H9 (cell line): ENCODE results near the gene PDIA3. TPM values are rescaled to one million over a fixed set of nuclear protein-coding genes. Genes with fewer than 3 reads are reported as not detected.

Experiments used
- DNase-seq: peaks from one replicate; pipeline ENCODE4 v3.0.0-alpha.2; 2017
- H2AFZ ChIP-seq: one replicate; pipeline ENCODE4 v1.6.1; 2013; ENCODE audit warnings: mild to moderate bottlenecking, low read length, control low read depth, moderate library complexity
- H2AK5ac ChIP-seq: 2 replicates; pipeline ENCODE4 v1.6.1; 2013; ENCODE audit warnings: low read length, control low read depth, mixed read lengths; ENCODE audit not compliant: insufficient read length
- H2BK120ac ChIP-seq: one replicate; pipeline ENCODE4 v1.6.1; 2013; ENCODE audit warnings: low read depth, mild to moderate bottlenecking, low read length, control low read depth, inconsistent platforms; ENCODE audit not compliant: poor library complexity, severe bottlenecking
- H2BK12ac ChIP-seq: 2 replicates; pipeline ENCODE4 v1.6.1; 2013; ENCODE audit warnings: low read length, control low read depth, mixed read lengths, low read depth; ENCODE audit not compliant: insufficient read length
- H2BK15ac ChIP-seq: 2 replicates; pipeline ENCODE4 v1.6.1; 2013; ENCODE audit warnings: low read depth, low read length, control low read depth
- H2BK20ac ChIP-seq: one replicate; pipeline ENCODE4 v1.6.1; 2013; ENCODE audit warnings: low read depth, mild to moderate bottlenecking, low read length, control low read depth, inconsistent platforms; ENCODE audit not compliant: poor library complexity, severe bottlenecking
- H2BK5ac ChIP-seq: 2 replicates; pipeline ENCODE4 v1.6.1; 2013; ENCODE audit warnings: low read length, control low read depth, mixed read lengths; ENCODE audit not compliant: insufficient read length
- H3K14ac ChIP-seq: 2 replicates; pipeline ENCODE4 v1.6.1; 2013; ENCODE audit warnings: low read length, control low read depth; ENCODE audit not compliant: insufficient read depth
- H3K18ac ChIP-seq: 2 replicates; pipeline ENCODE4 v1.6.1; 2013; ENCODE audit warnings: low read depth, mild to moderate bottlenecking, mixed read lengths, low read length, control low read depth; ENCODE audit not compliant: insufficient read length
- H3K23ac ChIP-seq: 2 replicates; pipeline ENCODE4 v1.6.1; 2013; ENCODE audit warnings: low read length, control low read depth, mixed read lengths, low read depth; ENCODE audit not compliant: insufficient read length
- H3K23me2 ChIP-seq: 2 replicates; pipeline ENCODE4 v1.6.1; 2013; ENCODE audit warnings: low read depth, mild to moderate bottlenecking, mixed read lengths, low read length, control low read depth; ENCODE audit not compliant: insufficient read length, poor library complexity, severe bottlenecking
- H3K27ac ChIP-seq: 2 replicates; pipeline ENCODE4 v1.5.1; 2013; ENCODE audit warnings: low read length, control low read depth, mixed read lengths, low read depth; ENCODE audit not compliant: insufficient read length
- H3K27me3 ChIP-seq: 2 replicates; pipeline ENCODE4 v1.6.1; 2013; ENCODE audit warnings: low read length, control low read depth, inconsistent platforms; ENCODE audit not compliant: insufficient read depth
- H3K4ac ChIP-seq: 2 replicates; pipeline ENCODE4 v1.6.1; 2013; ENCODE audit warnings: low read depth, mild to moderate bottlenecking, control low read depth, inconsistent platforms, low read length, moderate library complexity
- H3K4me1 ChIP-seq: 2 replicates; pipeline ENCODE4 v1.6.1; 2013; ENCODE audit warnings: low read length, control low read depth, inconsistent platforms; ENCODE audit not compliant: insufficient read depth
- H3K4me2 ChIP-seq: 2 replicates; pipeline ENCODE4 v1.6.1; 2013; ENCODE audit warnings: low read length, control low read depth, mixed read lengths; ENCODE audit not compliant: insufficient read length, insufficient read depth
- H3K56ac ChIP-seq: 2 replicates; pipeline ENCODE4 v1.6.1; 2013; ENCODE audit warnings: low read depth, mild to moderate bottlenecking, mixed read lengths, low read length, control low read depth; ENCODE audit not compliant: insufficient read length
- H3K79me1 ChIP-seq: 2 replicates; pipeline ENCODE4 v1.6.1; 2013; ENCODE audit warnings: low read depth, mild to moderate bottlenecking, moderate library complexity, low read length, control low read depth, inconsistent platforms; ENCODE audit not compliant: insufficient read depth, poor library complexity, severe bottlenecking
- H3K79me2 ChIP-seq: 2 replicates; pipeline ENCODE4 v1.6.1; 2013; ENCODE audit warnings: low read length, control low read depth, inconsistent platforms; ENCODE audit not compliant: insufficient read depth
- H3K9ac ChIP-seq: 2 replicates; pipeline ENCODE4 v1.6.1; 2013; ENCODE audit warnings: low read length, control low read depth, mixed read lengths; ENCODE audit not compliant: insufficient read length; ENCODE audit errors: extremely low read depth
- H3K9me3 ChIP-seq: one replicate; pipeline ENCODE4 v1.6.1; 2013; ENCODE audit warnings: low read depth, low read length, inconsistent platforms; ENCODE audit not compliant: control insufficient read depth
- H3T11ph ChIP-seq: one replicate; pipeline ENCODE4 v1.6.1; 2013; ENCODE audit warnings: mild to moderate bottlenecking, low read length, control low read depth, inconsistent platforms
- H4K20me1 ChIP-seq: one replicate; pipeline ENCODE4 v1.6.1; 2013; ENCODE audit not compliant: control insufficient read depth, insufficient read length, insufficient read depth
- H4K5ac ChIP-seq: 2 replicates; pipeline ENCODE4 v1.6.1; 2013; ENCODE audit warnings: low read depth, mild to moderate bottlenecking, mixed read lengths, low read length, control low read depth; ENCODE audit not compliant: insufficient read length
- H4K8ac ChIP-seq: replicated peaks from 2 replicates; pipeline ENCODE4 v1.6.1; 2013; ENCODE audit warnings: low read length, control low read depth, mixed read lengths, low read depth; ENCODE audit not compliant: insufficient read length
- H4K91ac ChIP-seq: 2 replicates; pipeline ENCODE4 v1.6.1; 2013; ENCODE audit warnings: low read depth, mild to moderate bottlenecking, moderate library complexity, mixed read lengths, low read length, control low read depth; ENCODE audit not compliant: insufficient read length
- H3K27ac Mint-ChIP-seq, 3 experiments: 2 replicates in 2 of 3; 3 replicates in 1 of 3; pipeline ENCODE4 v1.8.0; 2020 to 2021; ENCODE audit warnings: mixed read lengths in 3 of 3, mild to moderate bottlenecking in 1 of 3, moderate library complexity in 1 of 3
- H3K27me3 Mint-ChIP-seq: 2 replicates; pipeline ENCODE4 v1.8.0; 2021; ENCODE audit warnings: low read depth, mild to moderate bottlenecking, moderate library complexity, mixed read lengths
- H3K36me3 Mint-ChIP-seq, 3 experiments: 2 replicates in 2 of 3; 3 replicates in 1 of 3; pipeline ENCODE4 v1.8.0; 2020 to 2021; ENCODE audit warnings: low read depth in 3 of 3, mixed read lengths in 3 of 3; ENCODE audit not compliant: insufficient read depth in 1 of 3
- H3K4me1 Mint-ChIP-seq, 2 experiments: 2 replicates each; pipeline ENCODE4 v1.8.0; 2020; ENCODE audit warnings: mixed read lengths in 2 of 2
- H3K4me3 Mint-ChIP-seq, 2 experiments: 2 replicates in 1 of 2; 3 replicates in 1 of 2; pipeline ENCODE4 v1.8.0; 2020 to 2021; ENCODE audit warnings: mild to moderate bottlenecking in 2 of 2, mixed read lengths in 2 of 2, moderate library complexity in 1 of 2
- H3K9me3 Mint-ChIP-seq, 2 experiments: 2 replicates in 1 of 2; 3 replicates in 1 of 2; pipeline ENCODE4 v1.8.0; 2020; ENCODE audit warnings: mild to moderate bottlenecking in 2 of 2, mixed read lengths in 2 of 2, moderate library complexity in 1 of 2
- CTCF ChIP-seq: fragments of 200-600 bp; sonication (generic); conservative IDR thresholded peaks from 3 replicates; pipeline ENCODE4 v1.8.0; 2021; ENCODE audit warnings: antibody characterized with exemption, mild to moderate bottlenecking
- WGBS: extraction: QIAGEN DNeasy Blood & Tissue Kit; methylation state at CpG from one replicate; pipeline ENCODE4 v1.1.7; 2013; ENCODE audit warnings: missing lambda C conversion rate, low lambda C conversion rate, mixed read lengths; ENCODE audit not compliant: insufficient read length; ENCODE audit errors: extremely low coverage; 5-methylcytosine and 5-hydroxymethylcytosine counted together
- total RNA-seq: library from RNA; stranded (reverse); gene quantifications from 2 replicates; pipeline ENCODE4 v1.2.1, GENCODE V29; 2021

The PDIA3 gene
- total RNA-seq, 1 experiment from 2014 or later: 524 TPM

- 0 out of 7 replicates have a peak overlapping the region, but pooled peaks of 1 of the 3 experiments have one; percentile 32 for H3K27ac Mint-ChIP-seq
- TF ChIP-seq CTCF: no peak
- Histone ChIP-seq H2BK20ac (no peak overlapping the region), H2BK5ac (no peak overlapping the region), H4K91ac (no peak overlapping the region), H3K79me2 (peaks cover 35% of the 10 kb centered on the region; the same call in 1 of the 2 replicates), H4K8ac (no peak overlapping the region), H3K27me3 (no peaks in the 10 kb centered on the region), H3K9me3 (no peaks in the 10 kb centered on the region), H3K56ac (no peak overlapping the region), H2AK5ac (no peak overlapping the region), H2BK12ac (no peak overlapping the region), H3K14ac (no peak overlapping the region), H4K20me1 (no peaks in the 10 kb centered on the region), H4K5ac (no peak overlapping the region), H2AFZ (no peak overlapping the region), H2BK15ac (no peak overlapping the region), H3K4me1 (no peaks in the 10 kb centered on the region; the same call in 1 of the 2 replicates), H3T11ph (no peak overlapping the region), H3K18ac (no peak overlapping the region), H3K23me2 (no peaks in the 10 kb centered on the region), H3K23ac (no peak overlapping the region), H3K4me2 (no peak overlapping the region), H3K4ac (no peak overlapping the region), H2BK120ac (no peak overlapping the region), H3K27ac (no peak overlapping the region), H3K79me1 (peaks cover 10% of the 10 kb centered on the region), H3K9ac (no peak overlapping the region)
- H3K4me3 Mint-ChIP-seq: peak overlapping the region in 1 of 2 experiments; percentile 31; a peak in 1 of 5 replicates
- peaks cover 18 to 25% of the 10 kb centered on the region in 2 experiments for H3K4me1 Mint-ChIP-seq
- no peaks in the 10 kb centered on the region for H3K9me3 Mint-ChIP-seq
- no CpG with 5 or more reads among the region's 12 CpGs for WGBS
- peaks cover 29 to 58% (median 38%) of the 10 kb centered on the region in 3 experiments for H3K36me3 Mint-ChIP-seq
- no peaks in the 10 kb centered on the region for H3K27me3 Mint-ChIP-seq
- DNase-seq: no peak
These were observed 3.6 kb downstream of the PDIA3 start for GRCh38 chr15:43749690-43750345.
